Keratinocyte (primary cell): ENCODE measurements around the gene LRTM1. TPM values are rescaled to one million over a fixed set of nuclear protein-coding genes. Genes with fewer than 3 reads are reported as not detected.

Source experiments
- DNase-seq: peaks from one replicate; pipeline ENCODE4 v3.0.0-alpha.2; 2011; ENCODE audit warnings: low read depth, missing footprints, low spot score
- FAIRE-seq: peaks from 2 replicates; lab custom pipeline; 2011; peaks lifted over from hg19 to GRCh38; lab: Jason Lieb, UNC
- H2AFZ ChIP-seq: 2 replicates; pipeline ENCODE4 v1.6.0; 2012; ENCODE audit warnings: low read length, control low read depth, inconsistent platforms; ENCODE audit not compliant: control insufficient read depth
- H3K27ac ChIP-seq: 2 replicates; pipeline ENCODE4 v1.5.1; 2011; ENCODE audit warnings: low read length; ENCODE audit not compliant: control insufficient read depth, insufficient read depth
- H3K27me3 ChIP-seq: 3 replicates; pipeline ENCODE4 v1.6.0; 2011; ENCODE audit warnings: low read length; ENCODE audit not compliant: control insufficient read depth, insufficient read depth; ENCODE audit errors: extremely low read depth
- H3K36me3 ChIP-seq, 2 experiments: 2 replicates in 1 of 2; 3 replicates in 1 of 2; pipeline ENCODE4 v1.5.1; 2011; ENCODE audit warnings: low read length in 2 of 2, mild to moderate bottlenecking in 1 of 2; ENCODE audit not compliant: control insufficient read depth in 2 of 2, insufficient read depth in 2 of 2; ENCODE audit errors: extremely low read depth in 1 of 2
- H3K4me1 ChIP-seq: 3 replicates; pipeline ENCODE4 v1.5.1; 2011; ENCODE audit warnings: low read length; ENCODE audit not compliant: control insufficient read depth, insufficient read depth; ENCODE audit errors: extremely low read depth
- H3K4me2 ChIP-seq: 3 replicates; pipeline ENCODE4 v1.6.0; 2011; ENCODE audit warnings: low read depth, low read length; ENCODE audit not compliant: control insufficient read depth, insufficient read depth; ENCODE audit errors: extremely low read depth
- H3K4me3 ChIP-seq, 3 experiments: fragments of 200-600 bp in 1 of 3; sonication (generic) in 1 of 3; 2 replicates in 2 of 3; 3 replicates in 1 of 3; pipeline ENCODE4 v1.5.1; 2011 to 2016; ENCODE audit warnings: low read length in 3 of 3, mild to moderate bottlenecking in 3 of 3, control low read depth in 2 of 3, inconsistent platforms in 1 of 3, low read depth in 1 of 3, mixed read lengths in 1 of 3, mixed run types in 1 of 3, moderate library complexity in 1 of 3; ENCODE audit not compliant: control insufficient read depth in 2 of 3, insufficient read depth in 2 of 3; ENCODE audit errors: extremely low read depth in 1 of 3
- H3K79me2 ChIP-seq: 2 replicates; pipeline ENCODE4 v1.6.0; 2012; ENCODE audit warnings: low read length; ENCODE audit not compliant: control insufficient read depth, insufficient read depth
- H3K9ac ChIP-seq: 3 replicates; pipeline ENCODE4 v1.6.0; 2011; ENCODE audit warnings: low read length; ENCODE audit not compliant: control insufficient read depth, insufficient read depth; ENCODE audit errors: extremely low read depth
- H3K9me1 ChIP-seq: 3 replicates; pipeline ENCODE4 v1.6.0; 2011; ENCODE audit warnings: low read length; ENCODE audit not compliant: control insufficient read depth, insufficient read depth; ENCODE audit errors: extremely low read depth
- H3K9me3 ChIP-seq: 2 replicates; pipeline ENCODE4 v1.5.1; 2012; ENCODE audit warnings: low read depth, low read length; ENCODE audit not compliant: control insufficient read depth
- H4K20me1 ChIP-seq: 3 replicates; pipeline ENCODE4 v1.6.0; 2011; ENCODE audit warnings: low read length; ENCODE audit not compliant: control insufficient read depth, insufficient read depth; ENCODE audit errors: extremely low read depth
- EZH2 ChIP-seq: IDR thresholded peaks from one replicate; pipeline ENCODE4 v1.6.1; 2012; ENCODE audit warnings: inconsistent platforms, mild to moderate bottlenecking, low read length, moderate library complexity
- dilution Hi-C: fragments of 300-500 bp; cut with MboI; formaldehyde crosslinking; loops from one replicate; pipeline ENCODE4 v1.7.0; 2020; ENCODE audit warnings: low sequenced_read_pairs; ENCODE audit not compliant: extremely low pct_ligation_motif_present
- polyA plus RNA-seq, 5 experiments: library from polyadenylated mRNA; depleted of rRNA in 3 of 5; stranded (reverse) in 3 of 5; stranded (forward) in 1 of 5; unstranded in 1 of 5; fragments of >200 nt; gene quantifications; 1 replicate in 1 of 5; 2 replicates in 3 of 5; 3 replicates in 1 of 5; pipeline versions ENCODE4 v1.2.1 to v1.2.3, GENCODE V29; 2011 to 2012; ENCODE audit warnings: missing spikeins in 2 of 5, low read depth in 1 of 5, low replicate concordance in 1 of 5
- TF ChIP-seq, protein P1 (sequence below), 3 experiments: IDR thresholded peaks in 1 of 3; conservative IDR thresholded peaks in 1 of 3; optimal IDR thresholded peaks in 1 of 3; 2 replicates in 2 of 3; 3 replicates in 1 of 3; pipeline versions ENCODE3 to v1.5.1; 2011; ENCODE audit warnings: low read length in 3 of 3, mild to moderate bottlenecking in 3 of 3, moderate library complexity in 2 of 3, control low read depth in 1 of 3, inconsistent platforms in 1 of 3; ENCODE audit not compliant: insufficient read depth in 2 of 3; ENCODE audit errors: extremely low read depth in 1 of 3

LRTM1 gene
- polyA plus RNA-seq, 1 donor (not counting 4 experiments of a cell fraction or from before 2014, with no cell fraction given): not detected

DNA sequence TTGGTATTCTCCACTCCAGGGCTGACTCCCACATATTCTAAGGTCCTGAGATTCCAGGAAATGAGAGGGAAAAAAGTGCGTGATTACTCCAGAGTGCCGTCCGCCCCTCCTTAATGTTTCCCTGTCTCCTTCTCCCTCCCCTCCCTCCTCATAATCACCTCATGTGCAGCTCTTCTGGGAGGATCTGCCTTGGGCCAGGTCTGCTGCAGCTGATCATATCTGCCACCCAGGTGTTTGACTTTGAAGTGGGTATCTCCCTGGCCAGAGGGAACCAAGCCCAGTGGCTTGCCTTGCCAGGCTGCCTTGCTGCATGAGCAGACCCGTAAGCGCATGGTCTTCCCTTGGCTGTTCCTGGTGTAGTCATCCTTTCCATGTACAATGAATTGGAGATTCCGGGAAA lies 28.1 kb upstream of the LRTM1 start:
- TF ChIP-seq EZH2: no peak
- TF ChIP-seq, protein P1, sequence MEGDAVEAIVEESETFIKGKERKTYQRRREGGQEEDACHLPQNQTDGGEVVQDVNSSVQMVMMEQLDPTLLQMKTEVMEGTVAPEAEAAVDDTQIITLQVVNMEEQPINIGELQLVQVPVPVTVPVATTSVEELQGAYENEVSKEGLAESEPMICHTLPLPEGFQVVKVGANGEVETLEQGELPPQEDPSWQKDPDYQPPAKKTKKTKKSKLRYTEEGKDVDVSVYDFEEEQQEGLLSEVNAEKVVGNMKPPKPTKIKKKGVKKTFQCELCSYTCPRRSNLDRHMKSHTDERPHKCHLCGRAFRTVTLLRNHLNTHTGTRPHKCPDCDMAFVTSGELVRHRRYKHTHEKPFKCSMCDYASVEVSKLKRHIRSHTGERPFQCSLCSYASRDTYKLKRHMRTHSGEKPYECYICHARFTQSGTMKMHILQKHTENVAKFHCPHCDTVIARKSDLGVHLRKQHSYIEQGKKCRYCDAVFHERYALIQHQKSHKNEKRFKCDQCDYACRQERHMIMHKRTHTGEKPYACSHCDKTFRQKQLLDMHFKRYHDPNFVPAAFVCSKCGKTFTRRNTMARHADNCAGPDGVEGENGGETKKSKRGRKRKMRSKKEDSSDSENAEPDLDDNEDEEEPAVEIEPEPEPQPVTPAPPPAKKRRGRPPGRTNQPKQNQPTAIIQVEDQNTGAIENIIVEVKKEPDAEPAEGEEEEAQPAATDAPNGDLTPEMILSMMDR (optimal IDR thresholded peaks at IDR 0.05 in 1 of 3, IDR thresholded peaks at IDR 0.05 in 1 of 3, conservative IDR thresholded peaks at IDR 0.05 in 1 of 3; ENCODE audit: extremely low read depth in 1 of 3, insufficient read depth in 2 of 3, low read length in 3 of 3): no peak
- Histone ChIP-seq H3K9me1 (no peaks in the 10 kb centered on the region), H3K4me1 (peaks cover 5% of the 10 kb centered on the region), H3K4me2 (no peak overlapping the region), H3K9me3 (no peaks in the 10 kb centered on the region), H3K9ac (no peak overlapping the region), H3K27ac (no peak overlapping the region), H3K27me3 (no peaks in the 10 kb centered on the region), H3K79me2 (no peaks in the 10 kb centered on the region), H3K36me3 (no peaks in the 10 kb centered on the region), H2AFZ (no peak overlapping the region), H4K20me1 (no peaks in the 10 kb centered on the region), H3K4me3 (no peak overlapping the region)
- no peak for DNase-seq
- FAIRE-seq: no peak
- dilution Hi-C loops: no loop called here

DNA sequence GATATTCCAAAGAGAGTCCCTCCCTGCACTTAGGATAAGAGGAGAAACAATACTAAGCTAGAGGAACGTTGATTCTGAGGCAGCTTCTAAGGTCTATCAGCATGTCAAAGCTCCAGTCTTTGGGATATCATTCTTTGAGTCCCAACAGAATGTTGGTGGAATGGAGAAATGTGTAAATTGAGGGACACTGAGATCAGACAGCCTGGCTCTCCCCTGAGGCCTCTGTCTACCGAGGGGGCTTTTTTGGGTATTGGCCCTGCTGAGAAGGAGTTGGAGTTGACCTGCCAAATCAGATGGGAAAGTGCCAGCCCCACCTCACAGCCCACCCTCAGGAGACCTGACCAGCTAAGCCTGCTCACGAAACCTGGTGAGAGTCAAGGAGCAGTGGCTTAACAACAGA lies 27.6 kb upstream of the LRTM1 start:
- Histone ChIP-seq H3K27ac (no peak overlapping the region), H4K20me1 (no peaks in the 10 kb centered on the region), H3K9ac (no peak overlapping the region), H3K9me3 (no peaks in the 10 kb centered on the region), H3K4me3 (no peak overlapping the region), H3K4me1 (peaks cover 5% of the 10 kb centered on the region), H3K36me3 (no peaks in the 10 kb centered on the region), H3K27me3 (no peaks in the 10 kb centered on the region), H3K9me1 (no peaks in the 10 kb centered on the region), H2AFZ (no peak overlapping the region), H3K4me2 (no peak overlapping the region), H3K79me2 (no peaks in the 10 kb centered on the region)
- dilution Hi-C loops: no loop called here
- no peak for DNase-seq
- FAIRE-seq: no peak
- TF ChIP-seq EZH2: no peak
- TF ChIP-seq, protein P1 (optimal IDR thresholded peaks at IDR 0.05 in 1 of 3, IDR thresholded peaks at IDR 0.05 in 1 of 3, conservative IDR thresholded peaks at IDR 0.05 in 1 of 3; ENCODE audit: extremely low read depth in 1 of 3, insufficient read depth in 2 of 3, low read length in 3 of 3): no peak
